Measurements from ENCODE around the gene FOXN3.

DNA sequence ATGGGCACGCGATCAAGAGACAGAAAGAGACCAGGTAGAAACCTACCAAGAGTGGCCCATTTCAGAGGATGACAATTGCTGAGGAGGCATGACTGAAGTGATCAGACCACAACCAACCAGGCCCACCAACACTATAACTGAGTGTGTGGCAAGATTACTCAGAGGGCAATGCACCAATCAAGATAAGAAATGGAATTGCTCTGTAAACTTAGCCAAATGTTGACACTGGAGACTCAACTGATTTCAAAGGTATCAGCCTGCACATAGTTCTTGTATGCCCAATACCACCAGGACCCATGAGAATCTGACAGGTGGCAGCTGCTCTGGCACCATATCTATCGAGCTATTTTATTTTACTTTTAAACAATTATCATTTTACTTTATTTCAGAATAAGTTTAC is 128.9 kb downstream of the FOXN3 start:
- TF ChIP-seq, protein P1, sequence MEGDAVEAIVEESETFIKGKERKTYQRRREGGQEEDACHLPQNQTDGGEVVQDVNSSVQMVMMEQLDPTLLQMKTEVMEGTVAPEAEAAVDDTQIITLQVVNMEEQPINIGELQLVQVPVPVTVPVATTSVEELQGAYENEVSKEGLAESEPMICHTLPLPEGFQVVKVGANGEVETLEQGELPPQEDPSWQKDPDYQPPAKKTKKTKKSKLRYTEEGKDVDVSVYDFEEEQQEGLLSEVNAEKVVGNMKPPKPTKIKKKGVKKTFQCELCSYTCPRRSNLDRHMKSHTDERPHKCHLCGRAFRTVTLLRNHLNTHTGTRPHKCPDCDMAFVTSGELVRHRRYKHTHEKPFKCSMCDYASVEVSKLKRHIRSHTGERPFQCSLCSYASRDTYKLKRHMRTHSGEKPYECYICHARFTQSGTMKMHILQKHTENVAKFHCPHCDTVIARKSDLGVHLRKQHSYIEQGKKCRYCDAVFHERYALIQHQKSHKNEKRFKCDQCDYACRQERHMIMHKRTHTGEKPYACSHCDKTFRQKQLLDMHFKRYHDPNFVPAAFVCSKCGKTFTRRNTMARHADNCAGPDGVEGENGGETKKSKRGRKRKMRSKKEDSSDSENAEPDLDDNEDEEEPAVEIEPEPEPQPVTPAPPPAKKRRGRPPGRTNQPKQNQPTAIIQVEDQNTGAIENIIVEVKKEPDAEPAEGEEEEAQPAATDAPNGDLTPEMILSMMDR (IDR thresholded peaks at IDR 0.05; ENCODE audit: poor library complexity, severe bottlenecking) = no peak
- no peak for TF ChIP-seq RAD21 (conservative IDR thresholded peaks at IDR 0.05)
- TF ChIP-seq POLR2AphosphoS5 (IDR thresholded peaks at IDR 0.05) = no peak

Data from neural cell (in vitro differentiated cells).